BLaER1 (cell line): Measurements from ENCODE around the gene FXR1.
"Not testable (repeated sequence)": the region's sequence is repeated elsewhere in the genome, so short reads cannot be mapped to it uniquely, and the experiment has no call there.

Experiments
- H3K27ac ChIP-seq: shearing (Covaris generic); formaldehyde crosslinking; 2 replicates; pipeline ENCODE4 v1.8.1; 2022
- H3K27me3 ChIP-seq: shearing (Covaris generic); formaldehyde crosslinking; 2 replicates; pipeline ENCODE4 v1.8.1; 2022
- H3K36me3 ChIP-seq: shearing (Covaris generic); formaldehyde crosslinking; 2 replicates; pipeline ENCODE4 v1.8.1; 2022
- H3K4me1 ChIP-seq: shearing (Covaris generic); formaldehyde crosslinking; 2 replicates; pipeline ENCODE4 v1.8.1; 2022
- H3K4me2 ChIP-seq: shearing (Covaris generic); formaldehyde crosslinking; 2 replicates; pipeline ENCODE4 v1.8.1; 2022
- H3K4me3 ChIP-seq: shearing (Covaris generic); formaldehyde crosslinking; 2 replicates; pipeline ENCODE4 v1.8.1; 2022
- H3K9ac ChIP-seq: shearing (Covaris generic); formaldehyde crosslinking; 2 replicates; pipeline ENCODE4 v1.8.1; 2022
- H3K9me3 ChIP-seq: shearing (Covaris generic); formaldehyde crosslinking; 2 replicates; pipeline ENCODE4 v1.8.1; 2022
- H4K20me1 ChIP-seq: shearing (Covaris generic); formaldehyde crosslinking; 2 replicates; pipeline ENCODE4 v1.8.1; 2022
- Cebpa-rat ChIP-seq: shearing (Covaris generic); IDR thresholded peaks from 2 replicates; pipeline ENCODE4 v1.8.1; 2022

The FXR1 gene

GRCh38 chr3:180912304-180913296 is at the start of gene FXR1:
Gene FXR1 (plus strand): TSS chr3:180912670. CDS start chr3:180912686, 16 bp downstream.
- Histone ChIP-seq H3K4me3 (peak within 1 kb of the TSS; percentile 99), H3K4me2 (peak within 1 kb of the TSS; percentile 91), H3K36me3 (peaks cover 30% of the 10 kb centered on the region), H3K27me3 (no peaks in the 10 kb centered on the region), H3K27ac (peak within 1 kb of the TSS; percentile 99), H4K20me1 (peaks cover 50% of the 10 kb centered on the region), H3K4me1 (peaks cover 35% of the 10 kb centered on the region), H3K9ac (peak within 1 kb of the TSS; percentile 100), H3K9me3 (no peaks in the 10 kb centered on the region)
- TF ChIP-seq Cebpa-rat = no peak

- Histone ChIP-seq H3K4me2 (no peak overlapping the region), H3K27me3 (no peaks in the 10 kb centered on the region)
Observed at GRCh38 chr3:180870008-180870699, 42.3 kb upstream of the FXR1 start.

GRCh38 chr3:180871901-180872300 is 40.6 kb upstream of the FXR1 start:
- H3K9ac ChIP-seq = no peak overlapping the region
- H3K36me3 ChIP-seq = no peaks in the 10 kb centered on the region
- peak overlapping the region; percentile 26; the same call in 1 of the 2 replicates for H3K27ac ChIP-seq
- no peaks in the 10 kb centered on the region for H3K27me3 ChIP-seq
- no peaks in the 10 kb centered on the region for H4K20me1 ChIP-seq
- peak overlapping the region; percentile 43 for H3K4me2 ChIP-seq
- peaks cover 17% of the 10 kb centered on the region for H3K9me3 ChIP-seq
- H3K4me1 ChIP-seq = peaks cover 46% of the 10 kb centered on the region
- no peak for TF ChIP-seq Cebpa-rat
- H3K4me3 ChIP-seq = no peak overlapping the region

More at GRCh38 chr3:180870008-180870699, 42.3 kb upstream of the FXR1 start:
- Histone ChIP-seq H3K4me1 (peaks cover 31% of the 10 kb centered on the region), H3K27ac (no peak overlapping the region), H3K9ac (no peak overlapping the region), H3K36me3 (no peaks in the 10 kb centered on the region), H4K20me1 (no peaks in the 10 kb centered on the region), H3K9me3 (peaks cover 24% of the 10 kb centered on the region), H3K4me3 (no peak overlapping the region)
- no peak for TF ChIP-seq Cebpa-rat

GRCh38 chr3:180872430-180872829 is 40.0 kb upstream of the FXR1 start:
- H3K36me3 ChIP-seq, H3K9ac ChIP-seq, H4K20me1 ChIP-seq, H3K4me3 ChIP-seq, H3K27ac ChIP-seq, H3K27me3 ChIP-seq: not testable (repeated sequence)
- Histone ChIP-seq H3K4me2 (peak overlapping the region; percentile 43), H3K9me3 (peaks cover 17% of the 10 kb centered on the region), H3K4me1 (peaks cover 46% of the 10 kb centered on the region)

GRCh38 chr3:180875124-180875698 is 37.3 kb upstream of the FXR1 start:
- Histone ChIP-seq H3K9ac (no peak overlapping the region), H3K4me3 (no peak overlapping the region), H3K36me3 (no peaks in the 10 kb centered on the region), H3K27ac (no peak overlapping the region), H3K27me3 (no peaks in the 10 kb centered on the region), H3K4me2 (peak overlapping the region; percentile 71), H3K9me3 (peaks cover 1% of the 10 kb centered on the region; the same call in 1 of the 2 replicates), H4K20me1 (no peaks in the 10 kb centered on the region), H3K4me1 (peaks cover 46% of the 10 kb centered on the region)
- TF ChIP-seq Cebpa-rat = no peak

- peaks cover 6% of the 10 kb centered on the region; the same call in 1 of the 2 replicates for H3K9me3 ChIP-seq
- no peak overlapping the region for H3K4me3 ChIP-seq
- H3K27me3 ChIP-seq = no peaks in the 10 kb centered on the region
Observed at GRCh38 chr3:180881065-180881801, 31.2 kb upstream of the FXR1 start.

GRCh38 chr3:180882115-180882514 is 30.4 kb upstream of the FXR1 start:
- H3K4me1 ChIP-seq = no peaks in the 10 kb centered on the region
- H3K27ac ChIP-seq = no peak overlapping the region
- H3K9ac ChIP-seq = no peak overlapping the region
- no peaks in the 10 kb centered on the region for H3K27me3 ChIP-seq
- H3K4me3 ChIP-seq = no peak overlapping the region
- H3K9me3 ChIP-seq = peaks cover 8% of the 10 kb centered on the region; the same call in 1 of the 2 replicates
- no peaks in the 10 kb centered on the region for H4K20me1 ChIP-seq
- no peak overlapping the region for H3K4me2 ChIP-seq
- TF ChIP-seq Cebpa-rat = no peak
- H3K36me3 ChIP-seq = no peaks in the 10 kb centered on the region

More at GRCh38 chr3:180881065-180881801, 31.2 kb upstream of the FXR1 start:
- Histone ChIP-seq H3K4me1 (peaks cover 4% of the 10 kb centered on the region; the same call in 1 of the 2 replicates), H3K36me3 (no peaks in the 10 kb centered on the region), H3K4me2 (no peak overlapping the region), H3K9ac (no peak overlapping the region), H4K20me1 (no peaks in the 10 kb centered on the region), H3K27ac (no peak overlapping the region)
- no peak for TF ChIP-seq Cebpa-rat

- H3K27ac ChIP-seq = no peak overlapping the region
- 0 out of 2 replicates have a peak, but pooled peaks cover 4% of the 10 kb centered on the region for H3K36me3 ChIP-seq
- H3K4me2 ChIP-seq = no peak overlapping the region
- no peak for TF ChIP-seq Cebpa-rat
- peaks cover 57% of the 10 kb centered on the region for H3K9me3 ChIP-seq
- H3K9ac ChIP-seq = no peak overlapping the region
- H3K4me3 ChIP-seq = 0 out of 2 replicates have a peak overlapping the region, but pooled peaks have one; percentile 9
- H4K20me1 ChIP-seq = no peaks in the 10 kb centered on the region
- no peaks in the 10 kb centered on the region for H3K27me3 ChIP-seq
- peaks cover 27% of the 10 kb centered on the region for H3K4me1 ChIP-seq
Observed at GRCh38 chr3:180888992-180889560, 23.4 kb upstream of the FXR1 start.

- TF ChIP-seq Cebpa-rat = no peak
- no peaks in the 10 kb centered on the region for H3K27me3 ChIP-seq
- no peak overlapping the region for H3K4me2 ChIP-seq
- no peaks in the 10 kb centered on the region for H3K36me3 ChIP-seq
- no peak overlapping the region for H3K27ac ChIP-seq
- H3K9ac ChIP-seq = no peak overlapping the region
- H3K4me3 ChIP-seq = no peak overlapping the region
- no peaks in the 10 kb centered on the region for H4K20me1 ChIP-seq
- peaks cover 38% of the 10 kb centered on the region for H3K9me3 ChIP-seq
- H3K4me1 ChIP-seq = peaks cover 4% of the 10 kb centered on the region
Observed at GRCh38 chr3:180898572-180898971, 13.9 kb upstream of the FXR1 start.
